Measurements from ENCODE around the gene JPH2.

The JPH2 gene

DNA sequence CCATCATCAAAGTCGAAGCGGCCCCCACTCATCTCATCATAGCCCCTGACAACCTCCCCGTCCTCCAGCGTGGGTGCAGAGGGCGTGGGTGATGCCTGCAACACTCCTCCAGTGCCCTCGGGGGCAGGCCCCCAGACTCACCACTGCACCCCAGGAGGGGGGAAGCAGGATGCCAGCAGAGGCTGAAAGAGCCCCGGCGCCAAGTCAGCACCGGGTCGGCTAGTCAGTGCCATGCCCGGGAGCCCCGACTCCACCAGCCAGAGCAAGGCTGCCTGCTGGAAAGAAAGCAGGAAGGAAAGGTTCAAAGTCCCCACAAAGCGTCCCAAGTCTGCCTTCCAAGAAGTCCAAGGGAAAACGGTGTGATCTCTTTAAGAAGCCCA is 324 bp downstream of the JPH2 start:
- no peak for DNase-seq

DNA sequence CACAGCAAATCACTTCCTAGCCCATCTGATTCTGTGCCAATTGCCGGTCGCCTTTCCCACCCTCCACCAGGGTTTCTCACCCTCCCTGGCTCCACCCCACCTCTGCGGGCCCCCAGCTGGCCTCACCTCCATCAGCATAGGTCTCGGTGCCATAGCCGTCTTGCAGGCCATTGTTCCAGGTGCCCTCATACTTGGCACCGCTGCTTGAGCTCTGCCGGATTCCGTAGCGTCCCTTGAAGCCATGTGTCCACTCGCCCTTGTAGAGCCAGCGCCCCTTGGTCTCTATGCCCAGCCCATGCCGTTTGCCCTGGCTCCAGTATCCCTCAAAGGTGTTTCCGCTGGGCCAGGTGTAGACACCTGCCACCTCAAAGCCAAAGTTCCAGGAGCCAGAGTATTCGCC is 787 bp downstream of the JPH2 start:
- DNase-seq, result no peak

DNA sequence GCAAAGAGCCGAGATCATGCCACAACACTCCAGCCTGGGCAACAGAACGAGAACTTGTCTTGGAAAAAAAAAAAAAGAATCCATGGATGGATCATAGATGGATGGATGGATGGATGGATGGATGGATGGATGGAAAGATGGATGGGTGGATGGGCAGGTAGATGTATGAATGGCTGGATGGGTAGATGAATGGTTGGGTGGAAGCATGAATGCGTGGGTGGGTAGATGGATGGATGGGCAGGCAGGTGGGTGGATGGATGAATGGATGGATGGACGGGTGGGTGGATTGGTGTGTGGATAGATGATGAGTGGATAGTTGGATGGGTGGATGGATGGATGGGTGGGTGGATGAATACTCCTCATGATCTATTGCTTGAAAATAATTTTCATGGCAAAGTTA is 1.4 kb downstream of the JPH2 start:
- no peak for DNase-seq

DNA sequence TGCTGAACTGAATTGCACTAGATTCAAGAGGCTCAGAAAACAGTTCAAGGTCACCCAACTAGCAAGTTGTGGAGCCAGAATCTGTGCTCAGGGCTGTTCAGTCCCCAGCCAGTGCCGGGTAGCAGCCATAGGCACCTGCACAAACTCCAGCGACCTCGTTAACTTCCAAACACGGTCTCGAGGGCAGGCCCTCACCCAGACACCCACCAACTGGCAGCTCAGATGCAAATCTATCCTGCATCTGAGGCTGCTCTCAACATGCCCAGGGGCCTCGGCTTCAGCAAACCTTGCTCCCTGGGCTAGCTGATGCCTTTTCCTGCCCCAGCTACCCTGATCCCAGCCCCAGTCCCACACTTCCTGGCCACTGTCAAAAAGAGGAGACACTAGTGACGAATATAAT is 3.7 kb downstream of the JPH2 start:
- DNase-seq, result no peak

DNA sequence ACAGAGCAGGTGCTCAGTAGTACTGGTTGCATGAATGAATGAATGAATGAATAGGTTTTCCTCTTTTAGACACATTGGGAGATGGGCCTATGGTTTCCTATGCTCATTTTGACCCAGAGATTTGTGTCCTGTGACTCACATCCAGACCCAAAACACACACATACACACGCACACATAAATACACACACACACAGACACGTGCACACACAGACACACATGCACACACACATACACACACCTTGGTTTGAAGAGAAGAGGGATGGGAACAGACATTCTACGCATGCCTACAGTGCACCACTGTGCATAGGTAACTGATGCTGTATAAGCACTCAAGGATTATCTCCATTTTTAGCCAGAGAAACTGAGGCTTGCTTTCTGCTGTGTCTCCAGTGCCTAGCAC is 4.1 kb downstream of the JPH2 start:
- DNase-seq, result no peak

DNA sequence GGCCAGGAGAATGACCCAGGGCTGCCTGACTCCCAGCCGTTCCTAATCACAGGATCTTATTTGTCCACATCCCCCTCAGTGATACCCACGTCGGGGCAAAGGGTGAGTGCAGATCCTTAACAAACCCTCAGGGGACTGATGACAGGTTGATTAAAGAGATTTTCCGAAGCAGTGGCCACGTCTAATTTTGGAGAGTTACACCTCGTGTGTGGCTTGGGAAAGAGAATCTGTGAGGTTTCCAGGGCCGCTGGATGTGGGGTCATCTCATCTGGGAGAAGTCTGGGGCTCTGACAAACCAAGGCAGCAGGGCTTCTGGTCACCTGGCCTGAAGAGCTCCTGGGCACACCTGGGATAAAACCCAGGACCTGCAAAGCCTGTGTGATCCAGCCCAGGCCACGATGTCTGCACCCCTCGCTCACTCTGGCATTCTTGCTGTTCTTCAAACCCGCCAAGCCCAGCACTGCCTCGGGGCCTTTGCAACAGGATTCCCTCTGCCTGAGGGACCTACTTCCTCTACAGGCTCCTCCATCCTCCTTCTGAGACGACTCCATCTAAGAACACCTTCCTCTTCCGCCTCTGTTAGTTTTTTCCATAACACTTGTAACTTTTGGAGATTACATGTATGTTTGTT is 4.7 kb downstream of the JPH2 start:
- no peak for DNase-seq

DNA sequence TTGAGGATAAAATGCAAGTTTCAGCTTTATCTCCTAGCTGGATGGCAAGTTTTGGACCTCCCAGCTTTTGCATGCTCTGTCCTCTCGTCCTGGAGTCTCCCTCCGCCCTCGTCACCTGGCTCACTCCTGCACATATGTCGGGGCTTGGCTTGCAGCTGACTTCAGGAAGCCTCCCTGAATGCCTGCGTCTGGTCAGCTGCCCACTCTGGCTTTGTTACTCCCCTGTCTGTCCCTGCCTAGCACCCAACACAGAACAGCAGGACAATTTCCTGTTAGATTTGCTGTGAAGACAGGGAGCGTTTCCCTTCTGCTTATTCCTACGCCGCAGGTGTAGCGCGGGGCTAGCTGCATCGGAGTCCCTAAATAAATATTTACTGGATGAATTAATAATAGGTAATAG is 5.4 kb downstream of the JPH2 start:
- DNase-seq, result no peak

DNA sequence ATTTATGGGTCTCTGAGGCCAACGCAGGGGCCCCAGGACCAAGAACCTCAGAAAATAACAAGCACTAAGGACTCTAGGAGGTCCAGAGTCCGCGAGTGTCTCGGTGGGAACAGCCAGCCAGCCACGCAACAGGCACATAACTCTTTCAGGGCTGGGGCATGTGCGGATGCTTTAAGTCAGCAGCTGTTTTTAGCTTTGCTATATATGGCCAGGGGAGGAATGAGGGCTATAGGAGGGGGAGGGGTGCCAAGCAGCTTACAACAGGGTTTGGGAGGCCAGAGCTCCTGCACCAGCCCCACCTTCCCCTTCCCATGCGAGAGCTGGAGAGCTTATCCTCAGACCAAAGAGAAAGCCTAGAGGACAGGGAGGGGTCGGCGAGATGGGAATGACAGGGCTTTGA is 6.2 kb downstream of the JPH2 start:
- DNase-seq, result no peak

DNA sequence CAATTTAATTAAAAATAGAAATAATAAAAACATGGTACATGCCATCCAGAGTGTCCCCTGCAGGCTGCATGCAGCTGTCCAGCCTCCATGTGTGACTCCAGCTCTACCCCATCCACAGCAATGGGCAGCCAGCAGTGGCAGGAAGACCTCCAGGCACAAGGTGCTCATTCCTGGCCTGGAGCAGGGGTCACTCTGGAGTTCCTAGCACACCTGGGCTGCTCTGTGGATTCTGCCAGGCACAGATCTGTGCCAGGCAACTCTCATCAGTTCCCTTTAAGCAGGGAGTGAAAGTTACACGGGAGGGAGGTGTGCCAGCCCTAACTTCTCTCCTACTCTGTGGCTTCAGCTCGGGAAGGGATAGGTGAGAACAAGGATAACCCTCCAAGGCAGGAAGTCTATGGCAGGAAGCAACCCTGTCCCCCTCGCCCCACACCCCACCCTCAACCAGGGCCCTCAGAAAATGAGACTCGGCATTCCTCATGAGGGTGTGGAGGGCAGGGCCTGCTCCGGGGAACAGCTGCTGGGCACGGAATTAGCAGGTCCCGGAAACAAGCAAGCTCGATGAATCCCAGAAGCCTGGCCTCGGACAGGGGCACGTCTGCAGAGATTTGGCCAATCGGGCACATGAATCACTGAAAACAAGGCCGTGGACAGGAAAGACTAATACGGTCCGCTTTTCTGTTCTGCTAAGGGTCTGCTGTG is 10.0 kb downstream of the JPH2 start:
- no peak for DNase-seq

DNA sequence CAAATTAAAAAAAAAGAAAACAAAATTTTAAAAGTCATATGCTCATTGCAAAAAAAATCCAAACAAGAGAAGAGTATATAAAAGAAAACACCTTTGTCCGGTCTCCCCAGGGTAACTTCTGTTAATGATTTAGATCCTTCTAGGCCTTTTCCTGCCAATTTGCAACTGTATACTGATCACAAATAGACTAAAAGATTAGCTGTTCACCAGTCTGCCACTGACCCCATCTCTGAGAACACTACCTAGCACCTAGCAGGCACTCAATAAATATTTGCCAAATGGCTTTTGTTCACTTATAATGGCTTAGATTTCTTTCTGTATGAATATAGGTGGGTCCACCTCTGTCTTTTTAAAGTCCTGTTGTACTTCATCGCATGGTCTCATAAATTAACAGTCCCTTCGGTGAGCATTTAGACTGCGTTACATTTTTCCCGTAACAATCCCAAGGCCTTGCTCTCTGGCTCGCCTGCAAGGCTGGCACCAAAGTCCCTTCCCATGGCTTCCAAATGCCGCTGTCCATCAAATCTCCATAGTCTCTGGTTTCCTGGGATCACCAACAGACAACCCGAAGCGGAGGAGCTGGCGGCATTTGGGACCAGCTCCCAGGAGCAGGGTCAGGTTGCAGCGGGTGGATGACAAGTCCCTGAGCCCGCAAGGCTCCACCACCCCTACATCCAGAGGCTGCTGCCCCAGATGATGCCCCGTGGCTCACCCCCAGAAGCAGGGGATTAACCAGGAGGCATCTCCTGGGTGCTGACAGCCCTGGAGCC is 11.8 kb downstream of the JPH2 start:
- DNase-seq, result no peak

DNA sequence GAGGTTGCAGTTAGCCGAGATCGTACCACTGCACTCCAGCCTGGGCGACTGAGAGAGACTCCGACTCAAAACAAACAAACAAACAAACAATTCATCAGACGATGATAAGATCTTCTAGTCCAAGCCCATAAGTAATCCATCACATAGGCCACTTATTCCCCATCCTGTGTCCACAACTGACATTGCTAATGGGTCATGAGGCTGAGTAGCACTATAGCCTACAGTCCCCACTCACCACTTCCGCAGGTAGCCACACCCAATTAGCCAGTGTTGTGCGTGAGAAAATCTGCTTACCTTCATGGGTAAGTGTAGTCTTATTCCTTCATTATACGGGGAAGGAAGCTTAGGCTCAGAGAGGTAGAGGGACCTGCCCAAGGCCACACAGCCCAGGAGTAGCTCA is 13.1 kb downstream of the JPH2 start:
- DNase-seq, result no peak

DNA sequence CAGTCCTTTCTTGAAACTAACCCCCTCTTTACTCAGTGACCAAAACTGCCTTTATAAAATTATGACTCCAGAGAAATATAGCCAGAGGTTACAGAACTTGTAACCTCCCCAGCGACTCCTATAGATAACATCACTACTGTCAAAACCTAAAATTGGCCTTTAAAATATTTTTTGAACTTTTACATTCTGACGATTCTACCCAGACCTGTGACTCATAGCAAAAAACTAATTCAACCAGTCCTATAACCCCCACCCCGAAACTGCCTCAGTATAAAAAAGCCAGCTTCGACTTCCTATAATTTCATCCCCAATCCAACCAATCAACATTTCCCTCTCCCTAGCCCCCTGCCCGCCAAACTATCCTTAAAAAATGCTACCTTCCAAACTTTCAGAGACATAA is 13.9 kb downstream of the JPH2 start:
- no peak for DNase-seq

DNA sequence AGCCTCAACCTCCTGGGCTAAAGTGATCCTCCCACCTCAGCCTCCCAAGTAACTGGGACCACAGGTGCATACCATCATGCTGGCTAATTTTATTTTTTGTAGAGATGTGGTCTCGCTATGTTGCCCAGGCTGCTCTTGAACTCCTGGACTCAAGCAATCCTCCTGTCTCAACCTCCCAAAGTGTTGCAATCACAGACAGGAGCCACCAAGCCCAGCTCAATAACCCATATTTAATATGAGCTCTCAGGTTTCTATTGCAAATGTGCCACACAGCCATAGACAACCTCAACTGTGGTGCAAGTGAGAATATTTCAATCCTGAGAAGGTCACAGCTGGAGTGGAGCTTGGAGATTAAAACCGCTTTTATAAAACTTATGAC is 14.4 kb downstream of the JPH2 start:
- DNase-seq, result no peak

DNA sequence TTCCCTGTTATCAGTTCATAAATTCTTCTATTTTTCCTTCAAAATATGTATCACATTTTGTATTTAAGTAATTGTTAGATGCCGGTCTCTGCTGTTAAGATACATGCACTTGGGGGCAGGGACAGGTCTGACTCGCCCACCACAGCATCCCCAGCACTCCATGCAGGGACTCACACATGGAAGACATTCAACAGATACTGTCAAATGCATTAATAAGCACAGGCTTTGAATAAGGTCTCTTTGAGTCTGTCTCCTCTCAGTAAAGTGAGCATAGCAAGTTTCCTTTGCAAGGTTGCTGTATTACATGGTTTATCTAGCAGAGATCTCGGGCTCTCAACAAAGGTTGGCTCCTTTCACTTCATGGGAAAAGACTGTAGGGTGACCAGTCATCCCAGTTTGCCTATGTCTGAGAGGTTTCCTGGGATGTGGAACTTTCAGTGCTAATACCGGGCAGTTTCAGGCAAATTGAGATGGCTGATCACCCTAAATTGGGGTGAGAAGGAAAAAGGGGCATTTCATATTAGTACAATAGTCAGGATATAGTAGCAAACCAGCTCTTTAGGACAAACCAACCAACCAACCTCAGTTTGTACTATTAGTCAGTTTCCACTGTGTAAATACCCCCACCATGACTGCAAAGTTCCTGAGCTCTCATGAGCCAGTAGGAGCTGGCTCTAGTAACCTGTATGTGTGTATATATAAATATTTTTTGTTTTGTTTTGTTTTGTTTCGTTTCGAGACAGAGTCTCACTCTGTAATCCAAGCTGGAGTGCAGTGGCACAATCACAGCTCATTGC is 15.0 kb downstream of the JPH2 start:
- no peak for DNase-seq

DNA sequence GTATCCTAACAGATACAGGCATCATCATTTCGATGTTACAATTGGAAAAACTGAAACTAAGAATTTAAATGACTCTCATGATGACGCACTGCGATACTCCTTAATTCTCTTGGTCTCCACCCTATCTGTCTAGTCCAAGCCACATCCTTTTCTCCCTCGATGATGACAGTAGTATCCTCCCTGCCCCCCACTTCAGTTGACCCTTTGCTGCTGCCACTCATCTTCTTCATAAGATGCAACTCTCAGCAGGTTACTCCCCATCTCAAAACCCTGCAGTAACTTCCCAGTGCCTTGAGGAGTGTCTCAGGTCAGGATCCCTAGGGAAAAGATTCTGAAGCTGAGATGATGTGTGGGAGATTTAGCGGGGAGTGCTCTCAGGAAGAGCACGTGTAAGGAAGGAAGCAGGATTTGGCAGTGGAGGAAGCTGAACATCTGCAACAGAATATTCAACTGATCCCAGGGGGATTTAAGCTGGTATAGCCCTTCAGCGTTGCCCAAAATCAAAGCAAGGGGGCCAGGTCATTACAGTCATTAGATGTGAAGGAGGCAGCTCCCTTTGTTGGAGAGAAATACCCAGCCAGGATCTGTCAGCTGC is 16.1 kb downstream of the JPH2 start:
- no peak for DNase-seq

DNA sequence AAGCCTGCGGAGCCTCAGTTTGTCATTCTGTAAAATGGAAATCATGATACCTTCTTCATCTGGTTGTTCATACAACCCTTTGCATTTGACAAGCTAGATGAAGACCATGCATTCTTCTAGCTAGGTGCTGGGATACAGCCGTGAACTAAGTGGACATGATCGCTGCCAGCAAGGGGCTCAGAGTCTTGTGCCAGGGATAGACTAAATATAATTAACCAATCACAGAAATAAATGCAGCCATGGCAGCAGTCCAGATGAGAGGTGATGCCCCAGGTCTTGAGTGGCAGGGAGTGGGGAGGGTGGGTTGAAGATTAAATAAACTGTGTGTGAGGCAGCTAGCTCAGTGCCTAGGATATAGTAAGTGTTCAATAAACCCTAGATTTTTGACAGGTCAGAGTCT is 19.3 kb downstream of the JPH2 start:
- DNase-seq, result no peak

DNA sequence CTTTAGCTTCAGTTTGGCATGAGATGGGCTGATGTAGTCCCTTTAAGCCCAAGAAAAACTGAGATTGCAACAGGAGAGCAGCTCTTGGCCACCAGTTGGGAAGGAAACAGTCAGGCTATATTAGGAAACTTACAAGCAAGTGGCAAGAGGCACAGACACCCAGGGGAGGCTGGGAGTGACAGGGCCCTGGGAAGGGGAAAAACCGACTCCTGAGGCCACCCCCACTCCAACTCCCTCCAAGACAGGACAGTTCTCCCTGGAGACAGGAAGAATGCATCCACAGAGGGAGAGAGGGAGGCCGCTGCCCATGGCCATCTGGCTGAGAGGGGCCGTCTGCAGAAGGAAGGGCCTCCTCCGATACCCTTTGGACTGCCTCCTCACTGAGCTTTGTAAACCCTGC is 20.5 kb downstream of the JPH2 start:
- DNase-seq, result no peak

DNA sequence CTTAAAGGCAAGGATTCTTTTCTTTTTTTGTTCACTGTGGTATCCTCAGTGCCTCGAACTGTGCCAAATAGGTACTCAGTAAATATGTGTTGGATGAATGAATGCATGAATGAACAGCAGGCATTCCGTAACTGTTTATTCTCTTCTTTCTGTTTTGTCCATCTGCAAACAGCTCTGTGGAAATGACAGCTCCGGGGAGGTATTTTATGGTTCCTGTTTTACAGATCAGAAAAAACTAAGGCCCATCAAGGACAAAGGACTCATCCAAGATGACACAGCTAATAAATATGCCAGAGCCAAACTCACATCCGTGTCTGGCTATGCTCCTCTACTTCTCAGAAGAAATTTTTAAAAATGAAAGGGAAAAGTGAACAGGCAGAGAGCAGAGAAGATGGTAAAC is 21.0 kb downstream of the JPH2 start:
- no peak for DNase-seq

DNA sequence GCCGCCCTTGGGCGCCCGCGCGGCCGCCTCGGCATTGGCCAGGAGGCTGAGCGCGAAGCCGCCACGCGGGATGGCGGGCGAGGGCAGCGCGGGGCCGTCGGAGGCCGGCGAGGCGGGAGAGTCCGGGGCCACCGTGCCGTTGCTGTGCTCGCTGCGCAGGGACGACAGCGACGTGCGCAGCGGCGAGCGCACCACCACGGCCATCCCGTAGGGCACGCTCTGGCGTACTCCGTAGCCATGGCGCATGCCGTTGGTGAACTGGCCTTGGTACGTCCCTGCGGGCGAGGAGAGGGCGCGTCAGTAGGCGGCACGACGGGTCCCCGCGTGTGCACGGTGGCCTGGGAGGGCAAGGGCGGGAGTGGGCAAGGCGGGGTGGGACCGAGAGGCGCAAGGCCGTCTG is 26.9 kb downstream of the JPH2 start:
- DNase-seq, result no peak

DNA sequence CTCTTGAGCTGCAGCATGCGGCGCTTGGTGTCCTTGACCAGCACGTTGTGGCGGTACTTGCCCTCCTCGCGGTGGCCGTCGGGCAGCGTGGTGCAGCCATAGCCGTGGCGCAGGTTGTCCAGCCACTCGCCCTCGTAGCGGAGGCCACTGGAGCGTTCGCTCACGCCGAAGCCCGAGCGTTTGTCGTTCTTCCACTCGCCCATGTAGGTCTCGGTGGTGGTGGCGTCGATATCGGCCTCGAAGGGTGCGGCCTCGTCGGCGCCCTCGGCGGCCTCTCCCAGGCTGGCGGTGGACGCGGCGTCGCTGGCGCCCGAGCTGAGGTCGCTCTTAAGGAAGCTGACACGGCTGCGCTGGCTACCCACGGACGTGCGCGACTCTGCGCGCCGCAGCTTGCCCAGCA is 27.3 kb downstream of the JPH2 start:
- no peak for DNase-seq

DNA sequence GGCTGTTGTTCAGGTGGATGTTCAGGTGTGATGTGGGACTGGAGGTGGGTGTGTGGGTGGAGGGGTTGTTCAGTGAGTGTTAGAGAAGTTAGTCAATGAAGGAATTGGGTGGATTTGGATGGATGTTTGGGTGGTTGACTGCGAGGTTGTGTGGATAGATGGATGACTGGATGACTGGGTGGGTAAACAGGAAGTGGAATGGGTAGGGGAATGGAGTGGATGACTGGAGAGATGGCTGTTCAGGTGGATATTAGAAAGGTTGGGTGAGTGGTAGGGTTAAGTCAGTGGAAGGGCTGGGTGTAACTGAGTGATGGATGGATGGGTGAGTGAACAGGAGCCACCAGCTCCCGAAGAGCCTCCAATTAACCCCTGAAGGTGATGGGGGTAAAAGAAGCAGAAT is 27.9 kb downstream of the JPH2 start:
- no peak for DNase-seq

DNA sequence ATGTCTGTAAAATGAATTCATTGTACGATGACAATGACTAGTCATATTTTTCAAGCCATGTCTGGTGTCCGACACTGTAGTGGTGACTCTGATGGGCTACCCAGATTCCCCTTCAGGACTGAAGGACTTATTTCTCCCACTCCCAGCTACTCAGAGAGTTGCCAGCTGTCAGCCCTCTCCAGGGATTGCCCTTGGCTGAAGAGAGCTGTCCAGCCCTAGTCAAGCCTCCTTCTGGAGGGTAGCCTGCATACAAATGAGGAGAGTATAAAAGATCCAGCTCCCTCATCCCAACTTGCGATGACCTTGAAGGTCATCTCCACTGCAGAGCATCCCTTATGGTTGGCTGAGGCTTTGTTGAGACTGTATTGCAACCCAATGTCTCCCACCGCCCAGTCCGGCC is 29.9 kb downstream of the JPH2 start:
- DNase-seq, result no peak

DNA sequence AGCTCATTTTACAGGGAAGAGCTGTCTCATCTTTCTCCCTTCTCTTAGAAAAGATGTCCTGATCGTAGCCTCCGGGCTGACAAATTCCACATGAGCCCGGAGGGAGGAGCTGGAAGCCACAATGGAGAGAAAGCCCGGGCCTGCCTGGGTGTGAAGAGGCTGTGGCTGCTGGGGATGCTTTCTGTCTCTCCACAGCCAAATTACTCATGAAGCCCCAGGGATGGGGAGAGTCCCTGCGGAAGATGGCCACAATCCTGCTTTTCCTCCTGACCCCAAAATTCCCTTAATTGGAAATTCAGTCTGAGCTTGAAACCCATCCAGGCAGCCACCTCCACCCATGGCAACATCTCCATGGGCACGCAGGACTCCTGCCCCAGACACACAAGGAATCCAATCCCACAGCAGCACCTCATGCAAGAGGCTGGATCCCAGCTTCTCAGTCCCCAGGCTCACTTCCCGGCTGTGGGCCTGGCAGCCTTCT is 32.4 kb downstream of the JPH2 start:
- DNase-seq, result no peak

Data from SIG-M5 (cell line).